Astrocyte of the spinal cord (primary cell): ENCODE measurements around the gene CDC42EP3.

Experiments
- DNase-seq: peaks from one replicate; pipeline ENCODE4 v3.0.0; 2011; ENCODE audit warnings: low read depth, low spot score
- H3K4me3 ChIP-seq: 2 replicates; pipeline ENCODE4 v1.5.1; 2011; ENCODE audit warnings: low read depth, mild to moderate bottlenecking, low read length, moderate library complexity
- CTCF ChIP-seq: IDR thresholded peaks from 2 replicates; pipeline ENCODE4 v1.5.1; 2012; ENCODE audit warnings: low read depth, mild to moderate bottlenecking, low read length, inconsistent platforms
- in situ Hi-C: cut with HindIII; loops from 2 replicates; pipeline ENCODE4 v1.10.0; 2017; ENCODE audit warnings: low sequenced_read_pairs

CDC42EP3 gene

GRCh38 chr2:37619230-37619958, 52.0 kb downstream of the CDC42EP3 start:
- no peak overlapping the region for H3K4me3 ChIP-seq
- no peak for DNase-seq
- in situ Hi-C loops: no loop called here
- no peak for TF ChIP-seq CTCF

GRCh38 chr2:37618326-37618725, 53.1 kb downstream of the CDC42EP3 start:
- in situ Hi-C loops: no loop called here
- TF ChIP-seq CTCF: no peak

GRCh38 chr2:37617119-37617892, 54.1 kb downstream of the CDC42EP3 start:
- in situ Hi-C loops: no loop called here
- H3K4me3 ChIP-seq: no peak overlapping the region
- no peak for TF ChIP-seq CTCF
- DNase-seq: no peak

More at GRCh38 chr2:37618326-37618725, 53.1 kb downstream of the CDC42EP3 start:
- H3K4me3 ChIP-seq: no peak overlapping the region
- no peak for DNase-seq

- H3K4me3 ChIP-seq: no peak overlapping the region
- in situ Hi-C loops: no loop called here
- no peak for TF ChIP-seq CTCF
- DNase-seq: no peak
These were observed 54.8 kb downstream of the CDC42EP3 start for GRCh38 chr2:37616677-37617005.

- TF ChIP-seq CTCF: no peak
- in situ Hi-C loops: no loop called here
- no peak for DNase-seq
- H3K4me3 ChIP-seq: no peak overlapping the region
These were observed 55.4 kb downstream of the CDC42EP3 start for GRCh38 chr2:37615804-37616676.

GRCh38 chr2:37614061-37614738, 57.2 kb downstream of the CDC42EP3 start:
- in situ Hi-C loops: no loop called here
- TF ChIP-seq CTCF: no peak
- peak; percentile 89 for DNase-seq
- no peak overlapping the region for H3K4me3 ChIP-seq
